ENCODE results near the gene C12orf43.

The C12orf43 gene

GRCh38 chr12:120977531-120978295 lies 38.6 kb downstream of the C12orf43 start:
- no peaks in the 10 kb centered on the region for H3K27me3 ChIP-seq (ENCODE audit: insufficient read depth, low read length)
- H3K4me3 ChIP-seq (ENCODE audit: low read depth, low read length): no peak overlapping the region
- no peak overlapping the region for H2AFZ ChIP-seq (ENCODE audit: low read length, unreplicated experiment)
- no peaks in the 10 kb centered on the region for H3K36me3 ChIP-seq (ENCODE audit: insufficient read depth, low read length)
- no peaks in the 10 kb centered on the region for H3K79me2 ChIP-seq (ENCODE audit: control insufficient read depth, insufficient read depth, low read length, unreplicated experiment)
- H3K4me1 ChIP-seq (ENCODE audit: control insufficient read depth, insufficient read depth, low read length, unreplicated experiment): no peaks in the 10 kb centered on the region
- no peak overlapping the region for H3K27ac ChIP-seq (ENCODE audit: low read depth, low read length)

DNA sequence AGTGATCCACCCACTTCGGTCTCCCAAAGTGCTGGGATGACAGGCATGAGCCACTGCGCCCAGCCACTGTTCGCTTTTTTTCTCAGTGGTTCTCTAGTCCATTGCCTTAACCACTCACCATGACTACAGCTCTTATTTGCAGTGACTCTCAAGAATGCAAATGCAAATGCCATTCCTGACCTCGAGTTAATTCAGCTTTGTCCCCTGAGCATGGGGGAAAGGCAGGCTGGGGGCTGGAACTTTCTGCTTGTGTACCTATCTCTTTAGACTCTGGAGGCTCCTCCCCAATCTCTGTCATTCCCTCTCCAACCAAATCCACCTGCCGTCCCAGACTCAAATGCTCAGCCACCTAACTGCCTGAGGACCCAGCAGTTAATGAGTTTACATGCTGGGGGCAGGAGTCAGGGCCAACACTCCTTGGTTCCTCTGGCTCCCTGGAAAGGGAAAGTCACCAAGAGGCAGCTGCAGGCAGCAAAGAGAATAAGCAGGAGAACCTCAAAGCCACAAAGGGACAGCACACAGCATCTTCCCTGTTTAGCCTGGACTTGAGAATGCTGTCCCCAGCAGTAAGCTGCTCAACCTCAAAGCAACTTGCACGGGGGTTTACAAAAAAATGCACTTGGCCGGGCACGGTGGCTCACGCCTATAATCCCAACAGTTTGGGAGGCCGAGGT lies 43.3 kb downstream of the C12orf43 start:
- Histone ChIP-seq H3K27me3 (ENCODE audit: insufficient read depth, low read length) (no peaks in the 10 kb centered on the region), H3K27ac (ENCODE audit: low read depth, low read length) (no peak overlapping the region), H2AFZ (ENCODE audit: low read length, unreplicated experiment) (no peak overlapping the region), H3K79me2 (ENCODE audit: control insufficient read depth, insufficient read depth, low read length, unreplicated experiment) (no peaks in the 10 kb centered on the region), H3K36me3 (ENCODE audit: insufficient read depth, low read length) (no peaks in the 10 kb centered on the region), H3K4me1 (ENCODE audit: control insufficient read depth, insufficient read depth, low read length, unreplicated experiment) (no peaks in the 10 kb centered on the region), H3K4me3 (ENCODE audit: low read depth, low read length) (no peak overlapping the region)

- H3K27ac ChIP-seq (ENCODE audit: low read depth, low read length): no peak overlapping the region
- H3K27me3 ChIP-seq (ENCODE audit: insufficient read depth, low read length): no peaks in the 10 kb centered on the region
- peak overlapping the region; percentile 17 for H2AFZ ChIP-seq (ENCODE audit: low read length, unreplicated experiment)
- no peaks in the 10 kb centered on the region for H3K79me2 ChIP-seq (ENCODE audit: control insufficient read depth, insufficient read depth, low read length, unreplicated experiment)
- H3K4me1 ChIP-seq (ENCODE audit: control insufficient read depth, insufficient read depth, low read length, unreplicated experiment): no peaks in the 10 kb centered on the region
- no peak overlapping the region for H3K4me3 ChIP-seq (ENCODE audit: low read depth, low read length)
- H3K36me3 ChIP-seq (ENCODE audit: insufficient read depth, low read length): no peaks in the 10 kb centered on the region
Observed at GRCh38 chr12:120971299-120972180, 44.7 kb downstream of the C12orf43 start.

- H3K4me3 ChIP-seq (ENCODE audit: low read depth, low read length): no peak overlapping the region
- H3K36me3 ChIP-seq (ENCODE audit: insufficient read depth, low read length): no peaks in the 10 kb centered on the region
- H3K27ac ChIP-seq (ENCODE audit: low read depth, low read length): no peak overlapping the region
- H3K27me3 ChIP-seq (ENCODE audit: insufficient read depth, low read length): no peaks in the 10 kb centered on the region
- H2AFZ ChIP-seq (ENCODE audit: low read length, unreplicated experiment): no peak overlapping the region
- H3K79me2 ChIP-seq (ENCODE audit: control insufficient read depth, insufficient read depth, low read length, unreplicated experiment): no peaks in the 10 kb centered on the region
- no peaks in the 10 kb centered on the region for H3K4me1 ChIP-seq (ENCODE audit: control insufficient read depth, insufficient read depth, low read length, unreplicated experiment)
Observed at GRCh38 chr12:120970310-120970709, 46.0 kb downstream of the C12orf43 start.

DNA sequence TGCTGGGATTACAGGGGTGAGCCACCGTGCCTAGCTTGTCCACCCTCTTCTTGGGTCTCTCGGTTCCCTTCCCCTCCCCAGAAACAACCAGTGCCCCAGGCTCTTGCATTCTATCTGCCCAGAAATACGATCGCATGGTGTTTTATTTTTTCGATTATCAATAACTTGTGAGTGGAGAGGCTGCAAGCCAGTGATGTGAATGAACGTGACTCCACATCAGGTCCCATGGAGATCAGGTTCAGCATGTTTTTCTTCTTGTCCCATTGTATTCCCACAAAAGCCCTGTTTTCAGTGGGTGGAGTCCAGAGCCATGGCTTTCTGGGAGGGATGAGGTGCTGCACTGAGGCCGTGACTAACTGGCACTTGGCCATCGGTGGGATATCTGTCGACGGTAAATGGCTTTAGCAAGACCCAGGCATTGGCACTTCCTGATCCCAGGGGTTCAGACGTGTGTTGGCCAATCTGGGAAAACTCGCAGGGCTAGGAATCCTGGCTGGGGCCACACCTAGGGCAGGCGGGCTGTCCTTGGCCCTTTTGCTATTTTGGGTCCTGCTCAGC lies 50.7 kb downstream of the C12orf43 start:
- no peak overlapping the region for H2AFZ ChIP-seq (ENCODE audit: low read length, unreplicated experiment)

GRCh38 chr12:120964298-120964697 lies 52.0 kb downstream of the C12orf43 start:
- H3K27ac ChIP-seq (ENCODE audit: low read depth, low read length): no peak overlapping the region
- no peak overlapping the region for H2AFZ ChIP-seq (ENCODE audit: low read length, unreplicated experiment)
- H3K36me3 ChIP-seq (ENCODE audit: insufficient read depth, low read length): no peaks in the 10 kb centered on the region
- H3K4me3 ChIP-seq (ENCODE audit: low read depth, low read length): no peak overlapping the region
- H3K4me1 ChIP-seq (ENCODE audit: control insufficient read depth, insufficient read depth, low read length, unreplicated experiment): no peaks in the 10 kb centered on the region
- peaks cover 5% of the 10 kb centered on the region for H3K27me3 ChIP-seq (ENCODE audit: insufficient read depth, low read length)
- no peaks in the 10 kb centered on the region for H3K79me2 ChIP-seq (ENCODE audit: control insufficient read depth, insufficient read depth, low read length, unreplicated experiment)

More for the DNA sequence above, 50.7 kb downstream of the C12orf43 start:
- H3K36me3 ChIP-seq (ENCODE audit: insufficient read depth, low read length): no peaks in the 10 kb centered on the region
- H3K4me1 ChIP-seq (ENCODE audit: control insufficient read depth, insufficient read depth, low read length, unreplicated experiment): no peaks in the 10 kb centered on the region
- H3K79me2 ChIP-seq (ENCODE audit: control insufficient read depth, insufficient read depth, low read length, unreplicated experiment): no peaks in the 10 kb centered on the region
- H3K4me3 ChIP-seq (ENCODE audit: low read depth, low read length): no peak overlapping the region
- H3K27ac ChIP-seq (ENCODE audit: low read depth, low read length): no peak overlapping the region
- H3K27me3 ChIP-seq (ENCODE audit: insufficient read depth, low read length): peaks cover 5% of the 10 kb centered on the region

DNA sequence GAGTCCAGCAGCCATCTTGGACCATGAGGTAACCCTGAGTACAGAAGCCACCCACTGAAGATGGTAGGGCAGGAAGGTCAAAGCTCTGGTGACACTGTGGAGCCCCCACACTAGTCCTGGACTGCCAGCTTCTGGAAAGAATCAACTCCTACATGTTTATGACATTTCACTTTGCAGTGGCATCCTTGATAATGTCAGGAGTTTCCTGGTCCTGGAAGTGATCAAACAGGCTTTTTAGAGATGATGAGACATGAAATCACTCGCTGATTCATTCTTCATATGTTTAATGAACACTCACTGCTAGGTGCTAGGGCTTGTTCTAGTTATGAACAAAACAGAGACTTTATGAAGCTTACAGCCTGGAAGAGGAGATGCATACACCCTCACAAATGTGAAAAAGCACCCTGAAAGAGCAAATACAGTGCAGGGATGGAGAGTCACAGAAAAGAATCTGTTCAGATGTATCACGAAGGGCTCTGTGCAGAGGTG lies 53.7 kb downstream of the C12orf43 start:
- Histone ChIP-seq H2AFZ (ENCODE audit: low read length, unreplicated experiment) (no peak overlapping the region), H3K27ac (ENCODE audit: low read depth, low read length) (no peak overlapping the region), H3K4me3 (ENCODE audit: low read depth, low read length) (no peak overlapping the region), H3K4me1 (ENCODE audit: control insufficient read depth, insufficient read depth, low read length, unreplicated experiment) (no peaks in the 10 kb centered on the region), H3K36me3 (ENCODE audit: insufficient read depth, low read length) (no peaks in the 10 kb centered on the region), H3K79me2 (ENCODE audit: control insufficient read depth, insufficient read depth, low read length, unreplicated experiment) (no peaks in the 10 kb centered on the region), H3K27me3 (ENCODE audit: insufficient read depth, low read length) (peaks cover 5% of the 10 kb centered on the region)

DNA sequence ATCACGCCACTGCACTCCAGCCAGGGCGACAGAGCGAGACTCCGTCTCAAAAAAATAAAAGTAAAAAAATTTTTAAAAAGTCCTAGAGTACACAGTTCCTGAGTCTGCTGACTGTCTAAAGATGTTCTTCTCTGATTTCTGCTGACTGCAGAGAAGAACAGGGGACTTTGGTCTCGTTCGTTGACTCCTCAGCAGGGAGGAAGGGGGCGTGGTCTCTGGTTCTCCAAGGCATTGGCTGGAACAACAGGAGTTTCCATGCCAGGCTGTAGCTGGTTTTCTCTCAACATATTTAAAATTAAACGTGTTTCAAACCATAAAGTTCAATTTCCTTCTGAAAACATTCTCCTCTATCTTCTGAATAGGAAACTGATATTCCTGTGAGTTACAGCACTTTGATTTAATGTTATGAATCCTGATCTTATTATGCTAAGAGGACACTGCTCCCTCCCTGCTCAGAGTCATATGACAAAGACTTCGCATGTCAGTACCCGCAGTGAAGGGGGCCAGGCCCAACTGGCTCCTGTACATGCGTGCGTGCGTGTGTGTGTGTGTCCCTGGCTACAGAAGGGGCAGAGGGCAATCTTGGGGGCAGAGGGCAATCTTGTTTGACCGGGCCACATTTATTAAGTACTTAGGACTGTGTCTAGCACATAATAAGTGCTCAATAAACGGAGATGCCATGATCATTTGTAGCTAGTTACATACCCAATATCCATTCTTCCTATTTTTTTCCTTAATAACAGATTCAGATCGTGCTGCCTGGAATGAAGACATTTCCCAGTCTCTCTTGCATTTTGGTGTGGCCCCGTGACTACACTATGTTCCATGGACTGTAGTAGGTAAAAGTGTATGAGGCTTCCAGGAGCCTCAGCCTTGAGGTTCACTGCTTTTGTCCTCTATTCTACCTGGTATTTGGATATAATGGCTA lies 54.4 kb downstream of the C12orf43 start:
- H3K4me1 ChIP-seq (ENCODE audit: control insufficient read depth, insufficient read depth, low read length, unreplicated experiment): no peaks in the 10 kb centered on the region
- no peak overlapping the region for H2AFZ ChIP-seq (ENCODE audit: low read length, unreplicated experiment)
- H3K27ac ChIP-seq (ENCODE audit: low read depth, low read length): no peak overlapping the region
- no peaks in the 10 kb centered on the region for H3K79me2 ChIP-seq (ENCODE audit: control insufficient read depth, insufficient read depth, low read length, unreplicated experiment)
- H3K36me3 ChIP-seq (ENCODE audit: insufficient read depth, low read length): no peaks in the 10 kb centered on the region
- H3K4me3 ChIP-seq (ENCODE audit: low read depth, low read length): no peak overlapping the region
- H3K27me3 ChIP-seq (ENCODE audit: insufficient read depth, low read length): peaks cover 9% of the 10 kb centered on the region

DNA sequence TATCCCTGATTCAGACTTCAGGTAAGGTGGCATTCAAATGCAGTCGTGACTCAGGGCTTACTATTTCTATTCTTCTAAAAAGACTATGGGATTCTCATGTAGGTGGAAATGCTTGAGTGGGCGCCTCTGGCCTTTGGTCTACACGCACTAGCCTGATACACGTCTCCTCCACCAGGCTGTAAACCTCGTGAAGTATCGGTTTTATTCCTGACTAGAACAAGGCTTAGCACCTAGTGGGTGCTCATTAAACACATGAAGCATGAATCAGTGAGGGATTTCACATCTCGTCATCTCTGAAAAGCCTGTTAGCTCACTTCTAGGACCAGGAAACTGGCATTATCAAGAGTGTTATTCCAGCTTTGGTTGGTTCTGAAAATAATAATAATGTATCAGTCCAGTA lies 55.6 kb downstream of the C12orf43 start:
- Histone ChIP-seq H3K36me3 (ENCODE audit: insufficient read depth, low read length) (no peaks in the 10 kb centered on the region), H3K27me3 (ENCODE audit: insufficient read depth, low read length) (peaks cover 14% of the 10 kb centered on the region), H3K4me3 (ENCODE audit: low read depth, low read length) (no peak overlapping the region), H3K4me1 (ENCODE audit: control insufficient read depth, insufficient read depth, low read length, unreplicated experiment) (no peaks in the 10 kb centered on the region), H2AFZ (ENCODE audit: low read length, unreplicated experiment) (no peak overlapping the region), H3K27ac (ENCODE audit: low read depth, low read length) (no peak overlapping the region), H3K79me2 (ENCODE audit: control insufficient read depth, insufficient read depth, low read length, unreplicated experiment) (no peaks in the 10 kb centered on the region)
